IPS-20b (cell line): ENCODE measurements around the gene TENT5A.
"Not testable (repeated sequence)": the region's sequence is repeated elsewhere in the genome, so short reads cannot be mapped to it uniquely, and the experiment has no call there.

Source experiments
- H3K27ac ChIP-seq: one replicate; pipeline ENCODE4 v1.5.1; 2013; ENCODE audit warnings: low read length
- H3K27me3 ChIP-seq: 2 replicates; pipeline ENCODE4 v1.6.1; 2013; ENCODE audit warnings: mild to moderate bottlenecking, low read length, inconsistent platforms; ENCODE audit not compliant: insufficient read depth
- H3K36me3 ChIP-seq: 2 replicates; pipeline ENCODE4 v1.6.1; 2013; ENCODE audit warnings: low read depth, mild to moderate bottlenecking, inconsistent platforms, low read length, moderate library complexity; ENCODE audit not compliant: insufficient read depth
- H3K4me1 ChIP-seq: 2 replicates; pipeline ENCODE4 v1.6.1; 2013; ENCODE audit warnings: mild to moderate bottlenecking, control low read depth, inconsistent platforms, low read length, moderate library complexity; ENCODE audit not compliant: insufficient read depth
- H3K4me3 ChIP-seq: 2 replicates; pipeline ENCODE4 v1.5.1; 2013; ENCODE audit warnings: mild to moderate bottlenecking, low read length, inconsistent platforms
- H3K9ac ChIP-seq: 2 replicates; pipeline ENCODE4 v1.6.1; 2013; ENCODE audit warnings: low read depth, mild to moderate bottlenecking, inconsistent platforms, low read length, moderate library complexity
- H3K9me3 ChIP-seq: 2 replicates; pipeline ENCODE4 v1.6.1; 2013; ENCODE audit warnings: mild to moderate bottlenecking, low read depth, low read length, inconsistent platforms; ENCODE audit not compliant: insufficient read depth

Gene TENT5A

GRCh38 chr6:81747327-81747726 lies 5.2 kb downstream of the TENT5A start:
- Histone ChIP-seq H3K27ac (no peak overlapping the region), H3K36me3 (no peaks in the 10 kb centered on the region), H3K27me3 (peaks cover 22% of the 10 kb centered on the region), H3K9me3 (no peaks in the 10 kb centered on the region), H3K4me1 (peaks cover 6% of the 10 kb centered on the region; the same call in 1 of the 2 replicates), H3K9ac (no peak overlapping the region), H3K4me3 (no peak overlapping the region)

- H3K9ac ChIP-seq = no peak overlapping the region
- no peak overlapping the region for H3K4me3 ChIP-seq
- H3K27ac ChIP-seq = no peak overlapping the region
- H3K36me3 ChIP-seq = no peaks in the 10 kb centered on the region
- H3K9me3 ChIP-seq = no peaks in the 10 kb centered on the region
- H3K4me1 ChIP-seq = no peaks in the 10 kb centered on the region
- no peaks in the 10 kb centered on the region for H3K27me3 ChIP-seq
These were observed 8.3 kb downstream of the TENT5A start for GRCh38 chr6:81744131-81744530.

GRCh38 chr6:81743649-81744048 lies 8.8 kb downstream of the TENT5A start:
- Histone ChIP-seq H3K4me3 (no peak overlapping the region), H3K9me3 (no peaks in the 10 kb centered on the region), H3K9ac (no peak overlapping the region), H3K27ac (no peak overlapping the region), H3K27me3 (no peaks in the 10 kb centered on the region), H3K4me1 (no peaks in the 10 kb centered on the region), H3K36me3 (no peaks in the 10 kb centered on the region)

- Histone ChIP-seq H3K4me1 (0 out of 2 replicates have a peak, but pooled peaks cover 3% of the 10 kb centered on the region), H3K27ac (no peak overlapping the region), H3K27me3 (no peaks in the 10 kb centered on the region), H3K9me3 (no peaks in the 10 kb centered on the region), H3K4me3 (no peak overlapping the region), H3K9ac (no peak overlapping the region), H3K36me3 (no peaks in the 10 kb centered on the region)
These were observed 10.8 kb downstream of the TENT5A start for GRCh38 chr6:81741689-81742088.

- H3K9me3 ChIP-seq, H3K9ac ChIP-seq, H3K27ac ChIP-seq, H3K4me1 ChIP-seq, H3K4me3 ChIP-seq, H3K27me3 ChIP-seq, H3K36me3 ChIP-seq: not testable (repeated sequence)
These were observed 11.9 kb downstream of the TENT5A start for GRCh38 chr6:81740591-81740990.

- H3K4me3 ChIP-seq = no peak overlapping the region
- no peaks in the 10 kb centered on the region for H3K27me3 ChIP-seq
- no peaks in the 10 kb centered on the region for H3K36me3 ChIP-seq
- no peak overlapping the region for H3K27ac ChIP-seq
- H3K4me1 ChIP-seq = 0 out of 2 replicates have a peak, but pooled peaks cover 3% of the 10 kb centered on the region
- H3K9me3 ChIP-seq = no peaks in the 10 kb centered on the region; the same call in 1 of the 2 replicates
- H3K9ac ChIP-seq = no peak overlapping the region
These were observed 13.0 kb downstream of the TENT5A start for GRCh38 chr6:81739230-81740195.

GRCh38 chr6:81736428-81736827 lies 16.1 kb downstream of the TENT5A start:
- Histone ChIP-seq H3K9me3 (no peaks in the 10 kb centered on the region; the same call in 1 of the 2 replicates), H3K4me3 (no peak overlapping the region), H3K9ac (no peak overlapping the region), H3K27me3 (no peaks in the 10 kb centered on the region), H3K27ac (no peak overlapping the region), H3K36me3 (no peaks in the 10 kb centered on the region), H3K4me1 (0 out of 2 replicates have a peak, but pooled peaks cover 3% of the 10 kb centered on the region)

GRCh38 chr6:81735756-81736380 lies 16.6 kb downstream of the TENT5A start:
- H3K4me3 ChIP-seq = no peak overlapping the region
- 0 out of 2 replicates have a peak, but pooled peaks cover 3% of the 10 kb centered on the region for H3K4me1 ChIP-seq
- H3K9ac ChIP-seq = no peak overlapping the region
- no peaks in the 10 kb centered on the region for H3K27me3 ChIP-seq
- no peak overlapping the region for H3K27ac ChIP-seq
- H3K36me3 ChIP-seq = no peaks in the 10 kb centered on the region
- no peaks in the 10 kb centered on the region; the same call in 1 of the 2 replicates for H3K9me3 ChIP-seq

GRCh38 chr6:81734500-81735150 lies 17.9 kb downstream of the TENT5A start:
- Histone ChIP-seq H3K4me3 (no peak overlapping the region), H3K27ac (no peak overlapping the region), H3K9me3 (no peaks in the 10 kb centered on the region; the same call in 1 of the 2 replicates), H3K36me3 (no peaks in the 10 kb centered on the region), H3K4me1 (0 out of 2 replicates have a peak, but pooled peaks cover 3% of the 10 kb centered on the region), H3K9ac (no peak overlapping the region), H3K27me3 (no peaks in the 10 kb centered on the region)

- H3K4me1 ChIP-seq = 0 out of 2 replicates have a peak, but pooled peaks cover 3% of the 10 kb centered on the region
These were observed 18.4 kb downstream of the TENT5A start for GRCh38 chr6:81734081-81734480.

GRCh38 chr6:81731814-81732213 lies 20.7 kb downstream of the TENT5A start:
- no peaks in the 10 kb centered on the region for H3K4me1 ChIP-seq
- no peaks in the 10 kb centered on the region for H3K36me3 ChIP-seq
- H3K27ac ChIP-seq = no peak overlapping the region
- H3K4me3 ChIP-seq = no peak overlapping the region
- no peak overlapping the region for H3K9ac ChIP-seq
- no peaks in the 10 kb centered on the region; the same call in 1 of the 2 replicates for H3K9me3 ChIP-seq
- no peaks in the 10 kb centered on the region for H3K27me3 ChIP-seq

More at GRCh38 chr6:81734081-81734480, 18.4 kb downstream of the TENT5A start:
- no peaks in the 10 kb centered on the region; the same call in 1 of the 2 replicates for H3K9me3 ChIP-seq
- no peak overlapping the region for H3K27ac ChIP-seq
- no peak overlapping the region for H3K4me3 ChIP-seq
- no peak overlapping the region for H3K9ac ChIP-seq
- no peaks in the 10 kb centered on the region for H3K27me3 ChIP-seq
- no peaks in the 10 kb centered on the region for H3K36me3 ChIP-seq
